GM18951 (cell line): ENCODE results near the gene RARRES2.
"Not testable (repeated sequence)": the region's sequence is repeated elsewhere in the genome, so short reads cannot be mapped to it uniquely, and the experiment has no call there.

Experiments
- POLR2A ChIP-seq: IDR thresholded peaks from 4 replicates; pipeline ENCODE4 v1.6.1; 2011; ENCODE audit warnings: mild to moderate bottlenecking; ENCODE audit not compliant: insufficient read length, insufficient read depth; ENCODE audit errors: extremely low read depth
- in situ Hi-C: fragments of 300-500 bp; cut with MboI; formaldehyde crosslinking; loops from one replicate; pipeline ENCODE4 v1.12.0; 2022; ENCODE audit warnings: low sequenced_read_pairs, mixed read lengths, inconsistent platforms; ENCODE audit not compliant: unreplicated experiment

The RARRES2 gene

GRCh38 chr7:150307904-150308303 is 33.5 kb downstream of the RARRES2 start:
- in situ Hi-C loops, result no loop called here
- no peak for TF ChIP-seq POLR2A

- in situ Hi-C loops, result no loop called here
Observed at GRCh38 chr7:150307129-150307528, 34.3 kb downstream of the RARRES2 start.

GRCh38 chr7:150306377-150306776 is 35.1 kb downstream of the RARRES2 start:
- in situ Hi-C loops, result not testable (repeated sequence)

More at GRCh38 chr7:150307129-150307528, 34.3 kb downstream of the RARRES2 start:
- TF ChIP-seq POLR2A, result no peak

- in situ Hi-C loops, result not testable (repeated sequence)
Observed at GRCh38 chr7:150305903-150306284, 35.5 kb downstream of the RARRES2 start.

DNA sequence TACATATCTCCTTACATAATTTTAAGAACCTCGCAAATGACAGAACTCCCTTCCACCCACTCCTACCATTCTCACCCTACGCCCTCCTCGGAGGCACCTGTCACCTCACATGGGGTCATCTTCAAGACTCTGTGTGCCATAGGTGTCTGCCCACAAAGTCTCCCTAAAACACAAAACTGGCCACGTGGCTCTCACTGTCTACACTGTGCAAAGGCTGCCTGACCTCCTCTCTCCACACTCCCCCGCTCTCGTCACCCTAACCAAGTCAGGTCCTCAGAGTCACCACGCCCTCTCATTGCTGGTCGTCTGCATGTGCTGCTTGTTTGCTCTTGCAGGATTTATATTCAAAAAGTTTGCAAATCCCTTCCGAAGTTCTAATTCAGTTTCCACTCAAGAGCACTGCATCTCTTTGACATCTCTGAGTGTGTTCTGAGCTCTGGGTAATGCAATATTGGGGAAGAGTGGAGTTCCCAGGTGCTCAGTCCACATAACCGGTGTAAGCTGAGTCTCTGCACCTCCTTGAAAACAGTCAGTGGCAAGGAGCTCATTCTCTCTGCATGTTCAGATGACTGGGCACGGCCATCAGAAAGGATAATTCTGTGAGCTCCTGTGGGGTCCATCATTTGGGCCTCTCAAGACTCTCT is 36.0 kb downstream of the RARRES2 start:
- in situ Hi-C loops, result not testable (repeated sequence)

DNA sequence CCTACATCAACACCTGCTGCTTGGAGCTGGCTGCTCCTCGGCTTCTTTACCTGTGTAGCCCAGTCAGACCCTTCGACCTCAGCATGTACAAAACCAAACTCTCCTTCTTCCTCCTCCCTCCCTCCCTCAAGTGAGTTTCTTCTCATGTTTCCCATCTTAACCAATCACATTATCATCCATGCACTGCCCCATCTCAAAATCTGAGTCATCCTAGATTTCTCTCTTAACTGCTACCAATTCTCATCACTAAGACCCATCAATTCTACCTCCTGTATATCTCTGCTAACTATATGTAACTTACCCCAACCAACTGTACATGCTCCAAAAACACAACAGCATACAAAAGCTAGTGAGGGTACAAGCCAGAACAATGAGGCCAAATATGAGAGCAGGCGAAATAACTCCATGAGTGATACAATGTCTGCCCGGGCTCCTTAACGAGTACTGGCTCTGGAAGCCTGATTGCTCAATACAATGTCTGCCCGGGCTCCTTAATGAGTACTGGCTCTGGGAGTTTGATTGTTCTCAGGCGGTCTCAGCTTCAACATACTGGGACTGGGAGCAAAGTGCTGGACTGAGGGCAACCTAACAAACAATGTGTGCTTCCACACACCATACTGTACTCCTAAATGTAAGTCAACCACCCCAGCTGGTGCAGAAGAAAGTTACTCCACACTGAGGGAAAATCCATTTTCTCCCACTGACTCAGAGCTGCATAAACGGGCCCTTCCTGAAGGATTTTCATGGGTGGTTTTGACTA is 36.8 kb downstream of the RARRES2 start:
- in situ Hi-C loops, result not testable (repeated sequence)

DNA sequence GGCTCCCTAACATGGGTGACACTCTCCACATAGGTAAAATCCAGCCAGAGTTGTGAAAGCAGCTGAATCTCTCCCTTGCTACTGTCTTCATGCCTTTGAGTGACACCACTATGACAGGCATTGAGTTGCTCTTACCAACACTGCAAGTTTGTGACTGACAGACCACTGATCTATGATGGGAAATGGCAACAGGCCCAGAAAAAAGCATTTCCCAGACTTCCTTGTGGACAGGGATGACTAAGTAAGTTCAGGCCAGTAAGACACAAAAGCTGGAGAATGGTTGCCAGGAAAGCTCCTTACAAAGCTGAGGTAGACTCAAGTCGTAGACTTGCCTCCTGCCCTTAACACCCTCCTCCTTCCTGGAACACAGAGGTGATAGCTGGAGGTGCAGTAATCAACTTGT is 38.5 kb downstream of the RARRES2 start:
- in situ Hi-C loops, result not testable (repeated sequence)

DNA sequence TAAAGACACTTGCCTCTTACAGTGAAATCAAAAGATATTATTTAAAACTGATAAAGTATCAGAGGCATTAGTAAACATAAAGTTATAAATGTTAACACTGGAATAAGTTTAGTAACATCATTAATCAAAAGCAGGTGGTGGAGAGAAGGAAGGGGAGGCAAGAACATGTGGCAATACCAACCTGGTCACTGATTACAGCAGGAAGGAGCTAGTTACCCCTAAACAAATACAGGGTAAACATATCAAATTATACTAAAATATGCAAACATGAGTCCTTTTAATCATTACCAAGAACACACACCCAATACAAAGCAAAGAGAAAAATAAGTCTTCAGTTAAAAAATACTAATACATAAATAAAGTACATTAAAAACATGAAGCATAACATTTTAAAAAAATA is 43.5 kb downstream of the RARRES2 start:
- in situ Hi-C loops, result not testable (repeated sequence)

- in situ Hi-C loops, result not testable (repeated sequence)
Observed at GRCh38 chr7:150296802-150297201, 44.6 kb downstream of the RARRES2 start.

GRCh38 chr7:150295614-150296013 is 45.8 kb downstream of the RARRES2 start:
- in situ Hi-C loops, result not testable (repeated sequence)

DNA sequence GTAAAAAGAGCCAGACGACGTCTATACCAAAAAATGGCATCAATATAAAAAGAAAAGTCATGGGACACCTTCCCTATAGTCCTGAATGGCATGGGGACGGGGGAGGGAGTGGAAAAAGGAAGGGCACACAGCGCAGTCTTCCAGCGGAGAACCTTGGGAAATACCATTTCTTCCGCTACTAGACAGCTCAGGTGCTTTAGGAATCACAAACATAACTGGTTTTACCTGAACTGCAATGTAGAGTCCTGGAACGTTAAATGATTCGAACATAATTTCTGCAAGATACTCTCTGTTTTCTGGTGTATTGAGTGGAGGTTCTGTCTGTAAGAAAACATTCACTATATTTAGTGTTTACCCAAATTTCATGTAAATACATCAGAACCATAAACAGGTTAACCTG is 46.4 kb downstream of the RARRES2 start:
- in situ Hi-C loops, result not testable (repeated sequence)

DNA sequence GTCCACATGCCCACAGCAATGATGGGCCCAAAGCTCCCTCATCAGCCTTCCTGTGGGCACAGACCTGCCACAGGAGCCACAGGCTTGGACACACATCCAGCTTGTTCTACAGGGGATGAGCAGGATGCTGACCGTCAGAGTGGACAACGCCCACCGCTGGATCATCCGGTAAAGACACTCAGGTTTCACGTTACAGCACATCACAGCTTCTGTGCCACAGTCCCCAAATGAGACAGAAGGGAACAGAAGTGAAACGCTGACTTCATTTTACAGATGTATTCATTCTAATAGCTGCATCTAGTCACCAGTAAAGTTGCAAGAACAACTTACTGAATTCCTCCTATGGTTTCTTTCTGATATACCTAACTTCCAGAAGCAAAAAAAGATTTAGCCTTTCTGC is 51.1 kb downstream of the RARRES2 start:
- in situ Hi-C loops, result not testable (repeated sequence)

DNA sequence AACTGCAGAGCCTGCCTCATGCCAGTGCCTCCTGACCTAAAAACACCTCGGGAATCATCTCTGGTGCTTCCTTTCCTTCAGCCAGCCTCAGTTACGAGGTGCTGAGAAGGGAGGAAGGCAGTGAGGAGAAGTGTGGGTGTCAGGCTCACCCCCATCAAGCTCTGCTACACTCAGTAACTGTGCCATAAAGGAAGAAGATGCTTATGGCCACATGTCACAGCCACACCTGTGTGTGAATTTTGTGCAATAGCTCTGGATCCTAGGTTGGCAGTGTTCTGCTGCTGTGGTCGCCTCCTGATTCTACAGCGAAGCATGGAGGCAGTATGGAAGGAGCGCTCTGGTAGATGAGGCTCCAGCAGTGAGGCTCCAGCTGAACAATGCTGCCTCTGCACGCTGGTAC is 52.6 kb downstream of the RARRES2 start:
- in situ Hi-C loops, result not testable (repeated sequence)
